ENCODE data around the gene BCKDHA. TPM values are rescaled to one million over a fixed set of nuclear protein-coding genes. Genes with fewer than 3 reads are reported as not detected.
A peak's percentile ranks its signal among the peaks of the same experiment; 100 is the strongest.

The BCKDHA gene
- total and polyA plus RNA-seq, 9 of the 15 experiments (the other 6 are each of a cell fraction or from before 2014, with no cell fraction given): 4.5 to 52.5 (median 14.1) TPM

GRCh38 chr19:41350735-41351338, 46.8 kb upstream of the BCKDHA start (continued):
- 0 out of 2 replicates have a peak, but pooled peaks have one; percentile 21 for TF ChIP-seq ZBTB5 (IDR thresholded peaks at IDR 0.05)
- TF ChIP-seq ZNF408 (CRISPR knock-in tag; IDR thresholded peaks at IDR 0.05; ENCODE audit: low read depth): no peak
- no peak for TF ChIP-seq CTCF (IDR thresholded peaks at IDR 0.05 in 2 of 3, conservative IDR thresholded peaks at IDR 0.05 in 1 of 3; ENCODE audit: insufficient read depth in 2 of 3, low read depth in 1 of 3, low read length in 3 of 3)
- TF ChIP-seq HDAC8 (tag; IDR thresholded peaks at IDR 0.05): no peak
- no peak for TF ChIP-seq ZNF778 (CRISPR knock-in tag; IDR thresholded peaks at IDR 0.05)
- TF ChIP-seq CREB3 (tag; conservative IDR thresholded peaks at IDR 0.05; ENCODE audit: low read depth): no peak
- TF ChIP-seq CBX2 (IDR thresholded peaks at IDR 0.05; ENCODE audit: insufficient read depth, low read length, poor library complexity, severe bottlenecking): no peak
- TF ChIP-seq HES1 (IDR thresholded peaks at IDR 0.05; ENCODE audit: low read depth): 0 out of 2 replicates have a peak, but pooled peaks have one; percentile 16
- no peak for TF ChIP-seq ATF6 (CRISPR knock-in tag; IDR thresholded peaks at IDR 0.05)

Measured in K562 (cell line).